DND-41 (cell line): Measurements from ENCODE around the gene RICTOR.

ENCODE experiments used
- EZH2 ChIP-seq: IDR thresholded peaks from 3 replicates; pipeline ENCODE4 v1.6.1; 2012; ENCODE audit warnings: borderline replicate concordance, low read depth, mild to moderate bottlenecking, moderate library complexity, low read length, inconsistent platforms; ENCODE audit not compliant: severe bottlenecking
- TF ChIP-seq, protein P1 (sequence below): IDR thresholded peaks from 2 replicates; pipeline ENCODE4 v1.5.1; 2012; ENCODE audit warnings: borderline replicate concordance, low read length, moderate library complexity, mild to moderate bottlenecking; ENCODE audit not compliant: poor library complexity, severe bottlenecking; ENCODE audit errors: extremely low read depth

DNA sequence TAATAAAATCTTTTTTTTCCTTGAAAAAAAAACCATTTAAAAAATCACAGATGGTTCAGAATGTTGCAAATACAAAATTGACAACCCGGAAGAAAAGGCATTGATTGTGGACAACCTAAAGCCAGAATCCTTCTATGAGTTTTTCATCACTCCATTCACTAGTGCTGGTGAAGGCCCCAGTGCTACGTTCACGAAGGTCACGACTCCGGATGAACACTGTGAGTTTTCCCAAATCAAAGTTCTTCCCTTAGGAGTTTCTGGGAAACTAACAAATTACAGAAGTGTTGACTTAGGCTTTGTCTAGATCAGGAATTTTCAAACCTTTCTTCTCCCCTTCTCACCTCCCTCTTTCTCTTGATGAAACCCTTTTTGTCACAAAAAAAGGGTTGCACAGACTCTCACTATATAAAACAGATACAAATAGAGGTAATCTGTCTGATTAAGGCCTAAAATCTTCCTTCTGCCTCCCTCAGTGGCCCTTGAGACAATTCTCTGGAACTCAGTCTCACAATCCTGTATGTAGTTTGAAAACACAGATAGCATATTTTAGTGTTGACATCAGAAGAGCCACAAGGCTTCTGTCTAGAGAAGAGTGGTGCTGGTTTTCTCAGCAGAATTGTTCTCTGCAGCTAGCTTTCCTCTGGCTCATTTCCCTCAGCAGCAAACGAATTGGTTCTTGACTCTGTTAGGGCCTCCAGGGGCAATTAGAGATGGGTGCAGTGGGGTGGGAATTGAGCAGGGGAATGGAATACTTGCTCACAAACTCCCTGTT lies 148.9 kb downstream of the RICTOR start:
- TF ChIP-seq, protein P1, sequence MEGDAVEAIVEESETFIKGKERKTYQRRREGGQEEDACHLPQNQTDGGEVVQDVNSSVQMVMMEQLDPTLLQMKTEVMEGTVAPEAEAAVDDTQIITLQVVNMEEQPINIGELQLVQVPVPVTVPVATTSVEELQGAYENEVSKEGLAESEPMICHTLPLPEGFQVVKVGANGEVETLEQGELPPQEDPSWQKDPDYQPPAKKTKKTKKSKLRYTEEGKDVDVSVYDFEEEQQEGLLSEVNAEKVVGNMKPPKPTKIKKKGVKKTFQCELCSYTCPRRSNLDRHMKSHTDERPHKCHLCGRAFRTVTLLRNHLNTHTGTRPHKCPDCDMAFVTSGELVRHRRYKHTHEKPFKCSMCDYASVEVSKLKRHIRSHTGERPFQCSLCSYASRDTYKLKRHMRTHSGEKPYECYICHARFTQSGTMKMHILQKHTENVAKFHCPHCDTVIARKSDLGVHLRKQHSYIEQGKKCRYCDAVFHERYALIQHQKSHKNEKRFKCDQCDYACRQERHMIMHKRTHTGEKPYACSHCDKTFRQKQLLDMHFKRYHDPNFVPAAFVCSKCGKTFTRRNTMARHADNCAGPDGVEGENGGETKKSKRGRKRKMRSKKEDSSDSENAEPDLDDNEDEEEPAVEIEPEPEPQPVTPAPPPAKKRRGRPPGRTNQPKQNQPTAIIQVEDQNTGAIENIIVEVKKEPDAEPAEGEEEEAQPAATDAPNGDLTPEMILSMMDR = no peak
- TF ChIP-seq EZH2 = no peak
